COLO668 (cell line): Measurements from ENCODE around the gene ASTN1.
A peak's percentile ranks its signal among the peaks of the same experiment; 100 is the strongest.

ENCODE experiments used
- DNase-seq: peaks from one replicate; lab custom pipeline; 2025; ENCODE audit not compliant: unreplicated experiment; lab: John Stamatoyannopoulos, UW

The ASTN1 gene

GRCh38 chr1:176996456-176997090, 167.9 kb downstream of the ASTN1 start:
- DNase-seq = no peak

- DNase-seq = no peak
Observed at GRCh38 chr1:176994931-176995596, 169.4 kb downstream of the ASTN1 start.

- no peak for DNase-seq
Observed at GRCh38 chr1:176993587-176993986, 170.9 kb downstream of the ASTN1 start.

- DNase-seq = no peak
Observed at GRCh38 chr1:176989754-176990153, 174.8 kb downstream of the ASTN1 start.

GRCh38 chr1:176989023-176989422, 175.5 kb downstream of the ASTN1 start:
- no peak for DNase-seq

- no peak for DNase-seq
Observed at GRCh38 chr1:176987016-176987415, 177.5 kb downstream of the ASTN1 start.

- DNase-seq = no peak
Observed at GRCh38 chr1:176983731-176984130, 180.8 kb downstream of the ASTN1 start.

GRCh38 chr1:176976771-176977170, 187.7 kb downstream of the ASTN1 start:
- DNase-seq = no peak

- no peak for DNase-seq
Observed at GRCh38 chr1:176976225-176976624, 188.3 kb downstream of the ASTN1 start.

GRCh38 chr1:176964687-176965086, 199.8 kb downstream of the ASTN1 start:
- DNase-seq = no peak

- DNase-seq = no peak
Observed at GRCh38 chr1:176963181-176963580, 201.3 kb downstream of the ASTN1 start.

- no peak for DNase-seq
Observed at GRCh38 chr1:176961678-176962077, 202.8 kb downstream of the ASTN1 start.

- DNase-seq = peak; percentile 19
Observed at GRCh38 chr1:176959191-176959820, 205.2 kb downstream of the ASTN1 start.

- DNase-seq = no peak
Observed at GRCh38 chr1:176957603-176958002, 206.9 kb downstream of the ASTN1 start.

GRCh38 chr1:176954242-176954641, 210.3 kb downstream of the ASTN1 start:
- DNase-seq = no peak

GRCh38 chr1:176950736-176951324, 213.7 kb downstream of the ASTN1 start:
- peak; percentile 13 for DNase-seq

GRCh38 chr1:176949033-176949662, 215.4 kb downstream of the ASTN1 start:
- DNase-seq = peak; percentile 26

- no peak for DNase-seq
Observed at GRCh38 chr1:176944606-176945005, 219.9 kb downstream of the ASTN1 start.

GRCh38 chr1:176943783-176944182, 220.7 kb downstream of the ASTN1 start:
- DNase-seq = no peak

- no peak for DNase-seq
Observed at GRCh38 chr1:176942346-176942745, 222.2 kb downstream of the ASTN1 start.

- DNase-seq = no peak
Observed at GRCh38 chr1:176939993-176940392, 224.5 kb downstream of the ASTN1 start.

- DNase-seq = no peak
Observed at GRCh38 chr1:176938375-176938774, 226.1 kb downstream of the ASTN1 start.
